Hepatocyte (in vitro differentiated cells): ENCODE measurements around the gene RBMS1.

Source experiments
- CTCF ChIP-seq: fragments of 200-600 bp; sonication (generic); IDR thresholded peaks from 2 replicates; pipeline ENCODE4 v1.5.1; 2016; ENCODE audit warnings: antibody characterized with exemption, mild to moderate bottlenecking; ENCODE audit not compliant: poor library complexity
- EZH2 ChIP-seq: fragments of 200-600 bp; sonication (generic); IDR thresholded peaks from 2 replicates; pipeline ENCODE4 v1.6.1; 2016; ENCODE audit warnings: antibody characterized with exemption, mild to moderate bottlenecking, borderline replicate concordance

GRCh38 chr2:160345071-160345764, 148.4 kb downstream of the RBMS1 start:
- no peak for TF ChIP-seq CTCF
- TF ChIP-seq EZH2 = no peak
